NCI-H1092 (cell line): ENCODE results near the gene CRAT.

Experiments
- DNase-seq: peaks from one replicate; lab custom pipeline; 2025; lab: John Stamatoyannopoulos, UW

CRAT gene

DNA sequence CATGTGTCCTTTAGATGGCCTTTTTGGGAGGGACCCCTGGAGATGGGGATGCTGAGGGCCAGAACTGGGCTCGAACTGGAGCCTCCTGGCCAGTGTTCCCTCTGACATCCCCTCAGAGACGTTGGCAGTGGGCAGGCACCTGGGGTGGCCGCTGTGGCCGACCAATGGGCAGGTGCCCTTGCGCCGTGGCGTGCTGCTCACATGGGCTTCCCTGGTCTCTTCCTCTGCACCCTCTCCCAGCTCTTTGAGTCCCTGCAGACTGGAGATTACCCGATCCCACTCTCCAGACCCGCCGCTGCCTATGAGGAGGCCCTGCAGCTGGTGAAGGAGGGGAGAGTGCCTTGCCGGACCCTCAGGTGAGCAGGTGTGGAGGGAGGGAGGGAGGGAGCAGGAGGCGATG lies 49.6 kb downstream of the CRAT start:
- no peak for DNase-seq

DNA sequence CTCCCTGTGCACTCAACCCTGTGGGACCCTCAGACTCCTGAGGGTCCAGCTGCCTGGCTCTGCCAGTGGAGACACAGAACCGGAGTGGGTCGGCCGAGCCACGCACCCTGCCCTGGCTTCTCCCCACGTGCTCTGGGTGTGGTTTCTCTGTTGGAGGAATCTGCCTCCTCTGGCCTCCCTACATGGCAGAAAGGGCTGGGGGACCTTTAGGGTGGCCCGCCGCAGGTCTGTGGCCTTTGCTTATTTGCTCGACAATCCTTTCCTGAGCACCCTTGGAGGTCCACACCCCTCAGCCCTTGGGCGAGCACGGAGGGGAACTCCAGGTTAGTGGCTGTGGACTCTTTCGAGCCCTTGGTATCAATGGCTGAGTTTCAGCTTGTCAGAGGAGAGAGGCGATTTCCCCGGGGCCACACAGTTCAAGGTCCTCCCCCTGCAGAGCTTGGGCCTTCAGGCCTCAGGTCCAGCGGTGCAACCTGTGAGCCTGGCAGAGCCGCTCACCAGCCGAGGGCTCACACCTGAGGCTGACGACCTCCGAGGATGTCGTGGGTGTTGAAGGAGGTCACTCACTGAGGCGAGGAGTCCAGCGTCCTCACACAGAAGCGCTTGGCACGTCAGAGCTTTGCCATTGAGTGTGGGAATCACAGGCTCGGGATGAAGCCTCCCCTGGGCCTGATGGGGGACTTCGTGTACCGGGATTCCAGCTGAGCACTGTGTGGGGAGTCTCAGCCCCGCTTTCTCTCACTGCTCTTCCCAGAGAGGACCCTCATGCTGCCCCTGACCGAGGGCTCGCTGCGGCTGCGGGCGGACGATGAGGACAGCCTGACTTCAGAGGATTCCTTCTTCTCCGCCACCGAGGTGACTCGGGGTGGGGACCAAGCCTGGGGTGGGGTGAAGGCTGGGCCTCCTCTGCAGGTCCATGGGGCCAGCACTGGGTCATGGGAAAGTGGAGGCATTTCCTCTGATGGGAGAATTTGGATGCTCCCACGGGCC lies 50.5 kb downstream of the CRAT start:
- DNase-seq, result no peak

DNA sequence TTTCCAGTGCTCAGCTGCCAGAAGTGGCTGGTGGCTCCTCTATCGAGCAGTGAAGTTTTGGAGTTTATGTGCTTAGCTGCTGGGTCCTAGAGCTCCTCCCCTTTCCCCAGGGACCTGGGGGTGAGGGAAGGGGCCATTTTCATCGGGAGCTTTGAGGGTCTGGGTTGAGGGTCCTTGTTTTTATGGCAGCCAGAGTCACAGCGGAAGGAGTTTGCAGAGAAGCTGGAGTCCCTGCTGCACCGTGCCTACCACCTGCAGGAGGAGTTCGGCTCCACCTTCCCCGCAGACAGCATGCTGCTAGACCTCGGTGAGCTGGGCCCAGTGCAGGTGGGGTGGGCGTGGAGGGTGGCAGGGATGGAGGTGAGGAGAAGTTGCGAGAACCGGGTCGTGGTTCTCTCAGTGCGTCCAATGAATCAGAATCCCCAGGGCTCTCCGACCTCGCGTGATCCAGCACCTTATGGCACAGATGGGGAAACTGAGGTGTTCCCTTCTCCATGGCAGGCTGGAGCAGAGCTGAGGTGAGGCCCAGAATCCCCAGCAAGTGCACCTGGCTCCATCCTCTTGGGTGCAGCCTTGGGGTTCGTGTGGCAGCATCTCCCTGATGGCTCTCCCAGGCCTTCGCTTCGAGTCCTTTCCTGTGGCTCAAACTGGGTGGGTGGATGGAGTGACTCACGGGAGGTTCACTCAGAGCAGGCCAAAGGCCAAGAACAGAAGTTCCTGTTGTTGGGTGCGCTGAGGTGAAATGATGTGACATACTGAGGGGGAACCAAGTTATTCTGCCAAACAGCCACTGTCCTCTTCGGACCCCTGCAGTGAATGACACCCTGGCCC lies 51.4 kb downstream of the CRAT start:
- no peak for DNase-seq

DNA sequence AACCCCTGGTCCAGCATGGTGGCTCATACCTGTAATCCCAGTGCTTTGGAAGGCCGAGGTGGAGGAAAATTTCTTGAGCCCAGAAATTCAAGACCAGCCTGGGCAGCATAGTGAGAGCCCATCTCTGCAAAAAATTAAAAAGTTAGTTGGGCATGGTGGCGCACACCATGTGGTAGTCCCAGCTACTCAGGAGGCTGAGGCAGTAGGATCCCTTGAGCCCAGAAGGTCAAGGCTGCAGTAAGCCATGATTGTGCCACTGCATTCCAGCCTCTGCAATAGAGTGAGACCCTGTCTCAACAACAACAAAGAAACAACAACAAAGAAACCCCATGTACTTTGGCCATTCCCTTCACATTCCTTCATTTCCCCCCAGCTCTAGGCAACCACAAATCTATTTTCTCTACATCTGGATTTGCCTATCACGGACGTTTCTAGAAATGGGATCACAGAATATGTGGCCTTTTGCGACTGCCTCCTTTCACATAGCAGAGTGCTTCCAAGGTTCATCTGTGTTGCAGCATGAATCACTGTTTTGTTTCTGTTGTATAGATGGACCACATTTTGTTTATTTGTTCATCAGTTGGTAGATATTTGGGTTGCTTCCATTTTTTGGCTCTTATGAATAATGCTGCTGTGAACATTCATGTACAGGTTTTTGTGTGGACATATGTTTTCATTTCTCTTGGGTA lies 56.3 kb downstream of the CRAT start:
- DNase-seq, result no peak

DNA sequence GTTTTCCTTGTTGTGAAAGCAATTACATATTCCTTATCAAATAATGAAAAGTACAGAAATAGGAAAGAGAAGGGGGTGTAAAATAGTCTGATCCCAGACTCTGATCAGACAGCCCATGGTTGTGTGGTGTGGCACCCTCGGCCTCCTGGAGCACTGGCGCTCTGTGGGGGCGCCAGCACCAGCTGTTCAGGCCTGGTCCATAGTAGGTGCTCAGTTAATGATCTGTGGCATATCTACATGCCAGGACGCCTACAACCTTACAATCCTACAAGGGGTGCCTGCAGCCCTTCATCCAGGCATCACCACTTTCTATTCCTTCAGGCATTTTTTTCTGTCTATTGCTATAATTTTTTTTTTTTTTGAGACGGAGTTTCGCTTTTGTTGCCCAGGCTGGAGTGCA lies 57.6 kb downstream of the CRAT start:
- DNase-seq, result no peak

DNA sequence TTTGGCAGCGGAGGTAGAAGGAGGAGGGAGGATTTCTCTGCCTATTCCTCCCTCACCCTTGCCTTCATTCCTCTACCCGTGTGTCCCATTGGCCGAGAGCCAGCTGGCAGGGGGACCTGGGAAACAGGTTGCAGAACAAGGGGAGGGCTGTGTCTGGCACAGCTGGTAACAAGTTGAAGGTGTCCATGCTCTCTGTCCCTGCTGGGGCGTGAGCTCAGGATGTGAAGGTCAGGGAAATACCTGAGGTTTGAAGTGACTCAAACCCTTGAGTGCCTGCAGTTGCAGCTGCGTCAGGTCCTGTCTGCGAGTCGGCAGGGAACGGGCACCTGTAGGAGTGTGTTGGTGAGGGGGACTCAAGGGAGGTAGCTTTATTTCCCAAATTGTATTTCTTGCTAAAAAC lies 58.0 kb downstream of the CRAT start:
- no peak for DNase-seq
